A673 (cell line): Measurements from ENCODE around the gene SLC38A3.

Source experiments
- CTCF ChIP-seq: fragments of 300-800, 200-600 bp; sonication (generic); conservative IDR thresholded peaks from 2 replicates; pipeline ENCODE4 v1.5.1; 2017; ENCODE audit warnings: low read depth, mild to moderate bottlenecking, antibody characterized with exemption, low read length, moderate library complexity, mixed read lengths
- EZH2 ChIP-seq: fragments of 200-600 bp; sonication (generic); IDR thresholded peaks from 2 replicates; pipeline ENCODE4 v1.6.1; 2017; ENCODE audit warnings: borderline replicate concordance, low read depth, mild to moderate bottlenecking, mixed read lengths, antibody characterized with exemption, low read length; ENCODE audit not compliant: poor library complexity, severe bottlenecking

GRCh38 chr3:50239649-50240048, 34.6 kb downstream of the SLC38A3 start:
- no peak for TF ChIP-seq CTCF
- TF ChIP-seq EZH2: no peak
